ENCODE data around the gene AKAP13.

DNA sequence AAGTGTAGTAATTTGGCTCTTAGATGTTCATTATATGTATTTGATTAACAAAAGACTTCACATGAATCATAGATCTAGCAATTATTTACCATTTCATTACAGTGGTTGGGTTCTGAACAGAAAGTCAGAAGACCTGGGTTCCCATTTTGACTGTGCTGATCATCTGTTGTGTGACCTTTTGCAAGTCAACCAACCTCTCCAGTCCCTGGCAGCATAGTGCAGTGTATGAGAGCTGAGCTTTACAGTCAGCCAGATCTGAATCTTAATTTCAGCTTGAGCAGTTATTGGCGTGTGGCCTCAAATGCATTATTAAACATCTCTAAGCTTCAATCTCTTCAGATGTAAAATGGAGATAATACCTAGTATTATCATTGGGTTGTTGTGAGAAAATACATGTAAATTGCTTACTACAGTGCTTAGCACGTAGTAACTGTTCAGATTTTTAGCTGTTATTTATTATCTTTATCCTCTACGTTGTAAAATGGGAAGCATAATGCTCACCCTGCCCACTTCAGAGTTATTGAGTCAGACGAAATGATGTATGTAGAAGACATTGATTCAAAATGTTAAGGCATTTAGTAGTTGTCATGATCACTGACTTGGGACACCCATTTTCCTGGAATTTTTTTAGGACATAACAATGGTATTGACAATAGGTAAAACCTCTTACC, 310.3 kb downstream of the AKAP13 start:
- TF ChIP-seq BHLHE40 (IDR thresholded peaks at IDR 0.05; ENCODE audit: borderline replicate concordance) (no peak), LEF1 (IDR thresholded peaks at IDR 0.05; ENCODE audit: borderline replicate concordance) (no peak), TARDBP (IDR thresholded peaks at IDR 0.05) (no peak), SUZ12 (IDR thresholded peaks at IDR 0.05) (no peak)

All from HEK293T (cell line).